Brain microvascular endothelial cell (primary cell): ENCODE measurements around the gene DDX27.

ENCODE experiments used
- DNase-seq: peaks from one replicate; pipeline ENCODE4 v3.0.0-alpha.2; 2020
- H3K27ac ChIP-seq: fragments of 250-450 bp; sonication (Bioruptor Pico); 2 replicates; pipeline ENCODE4 v1.5.1; 2020; ENCODE audit warnings: mild to moderate bottlenecking, moderate library complexity
- H3K27me3 ChIP-seq: fragments of 250-450 bp; sonication (Bioruptor Pico); replicated peaks from 2 replicates; pipeline ENCODE4 v1.5.1; 2020; ENCODE audit warnings: mild to moderate bottlenecking
- H3K36me3 ChIP-seq: fragments of 250-450 bp; sonication (Bioruptor Pico); replicated peaks from 2 replicates; pipeline ENCODE4 v1.5.1; 2020; ENCODE audit warnings: mild to moderate bottlenecking
- H3K4me3 ChIP-seq: 2 replicates; pipeline ENCODE4 v1.5.1; 2011; ENCODE audit warnings: low read depth, mild to moderate bottlenecking, control low read depth, low read length, moderate library complexity
- in situ Hi-C: cut with HindIII; loops from 2 replicates; pipeline ENCODE4 v1.10.0; 2017; ENCODE audit warnings: low sequenced_read_pairs, low pct_ligation_motif_present
- TF ChIP-seq, protein P1 (sequence below): IDR thresholded peaks from 2 replicates; pipeline ENCODE4 v1.5.1; 2011; ENCODE audit warnings: low read depth, mild to moderate bottlenecking, moderate library complexity, low read length, control low read depth, inconsistent platforms; ENCODE audit errors: missing control alignments

The DDX27 gene

GRCh38 chr20:49199729-49200293, 19.4 kb upstream of the DDX27 start:
- no peak for DNase-seq
- in situ Hi-C loops = no loop called here
- Histone ChIP-seq H3K4me3 (no peak overlapping the region), H3K27ac (no peak overlapping the region), H3K36me3 (no peaks in the 10 kb centered on the region), H3K27me3 (no peaks in the 10 kb centered on the region)
- TF ChIP-seq, protein P1, sequence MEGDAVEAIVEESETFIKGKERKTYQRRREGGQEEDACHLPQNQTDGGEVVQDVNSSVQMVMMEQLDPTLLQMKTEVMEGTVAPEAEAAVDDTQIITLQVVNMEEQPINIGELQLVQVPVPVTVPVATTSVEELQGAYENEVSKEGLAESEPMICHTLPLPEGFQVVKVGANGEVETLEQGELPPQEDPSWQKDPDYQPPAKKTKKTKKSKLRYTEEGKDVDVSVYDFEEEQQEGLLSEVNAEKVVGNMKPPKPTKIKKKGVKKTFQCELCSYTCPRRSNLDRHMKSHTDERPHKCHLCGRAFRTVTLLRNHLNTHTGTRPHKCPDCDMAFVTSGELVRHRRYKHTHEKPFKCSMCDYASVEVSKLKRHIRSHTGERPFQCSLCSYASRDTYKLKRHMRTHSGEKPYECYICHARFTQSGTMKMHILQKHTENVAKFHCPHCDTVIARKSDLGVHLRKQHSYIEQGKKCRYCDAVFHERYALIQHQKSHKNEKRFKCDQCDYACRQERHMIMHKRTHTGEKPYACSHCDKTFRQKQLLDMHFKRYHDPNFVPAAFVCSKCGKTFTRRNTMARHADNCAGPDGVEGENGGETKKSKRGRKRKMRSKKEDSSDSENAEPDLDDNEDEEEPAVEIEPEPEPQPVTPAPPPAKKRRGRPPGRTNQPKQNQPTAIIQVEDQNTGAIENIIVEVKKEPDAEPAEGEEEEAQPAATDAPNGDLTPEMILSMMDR = no peak

DNA sequence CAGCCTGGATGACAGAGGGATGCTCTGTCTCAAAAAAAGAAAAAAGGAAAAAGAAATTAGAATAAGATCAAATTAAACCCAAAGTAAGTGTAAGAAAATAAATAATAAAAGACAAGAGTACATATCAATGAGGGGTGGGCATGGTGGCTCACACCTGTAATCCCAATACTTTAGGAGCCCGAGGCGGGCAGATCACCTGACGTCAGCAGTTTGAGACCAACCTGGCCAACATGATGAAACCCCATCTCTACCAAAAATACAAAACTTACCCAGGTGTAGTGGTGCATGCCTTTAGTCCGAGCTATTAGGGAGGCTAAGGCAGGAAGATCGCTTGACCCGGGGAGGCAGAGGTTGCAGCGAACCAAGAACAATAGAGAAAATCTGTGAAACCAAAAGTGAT, 16.2 kb upstream of the DDX27 start:
- no peak overlapping the region for H3K27ac ChIP-seq
- TF ChIP-seq, protein P1 = no peak
- no peaks in the 10 kb centered on the region for H3K27me3 ChIP-seq
- no peak for DNase-seq
- in situ Hi-C loops = no loop called here
- no peak overlapping the region for H3K4me3 ChIP-seq
- no peaks in the 10 kb centered on the region for H3K36me3 ChIP-seq

GRCh38 chr20:49203746-49204145, 15.5 kb upstream of the DDX27 start:
- TF ChIP-seq, protein P1 = no peak
- Histone ChIP-seq H3K36me3 (no peaks in the 10 kb centered on the region), H3K27me3 (no peaks in the 10 kb centered on the region), H3K4me3 (no peak overlapping the region), H3K27ac (no peak overlapping the region)
- in situ Hi-C loops = no loop called here
- no peak for DNase-seq

- DNase-seq = no peak
- no peaks in the 10 kb centered on the region for H3K36me3 ChIP-seq
- no peak overlapping the region for H3K27ac ChIP-seq
- no peaks in the 10 kb centered on the region for H3K27me3 ChIP-seq
- TF ChIP-seq, protein P1 = peak; percentile 32
- in situ Hi-C loops = no loop called here
- no peak overlapping the region for H3K4me3 ChIP-seq
These were observed 12.1 kb upstream of the DDX27 start for GRCh38 chr20:49207076-49207475.

DNA sequence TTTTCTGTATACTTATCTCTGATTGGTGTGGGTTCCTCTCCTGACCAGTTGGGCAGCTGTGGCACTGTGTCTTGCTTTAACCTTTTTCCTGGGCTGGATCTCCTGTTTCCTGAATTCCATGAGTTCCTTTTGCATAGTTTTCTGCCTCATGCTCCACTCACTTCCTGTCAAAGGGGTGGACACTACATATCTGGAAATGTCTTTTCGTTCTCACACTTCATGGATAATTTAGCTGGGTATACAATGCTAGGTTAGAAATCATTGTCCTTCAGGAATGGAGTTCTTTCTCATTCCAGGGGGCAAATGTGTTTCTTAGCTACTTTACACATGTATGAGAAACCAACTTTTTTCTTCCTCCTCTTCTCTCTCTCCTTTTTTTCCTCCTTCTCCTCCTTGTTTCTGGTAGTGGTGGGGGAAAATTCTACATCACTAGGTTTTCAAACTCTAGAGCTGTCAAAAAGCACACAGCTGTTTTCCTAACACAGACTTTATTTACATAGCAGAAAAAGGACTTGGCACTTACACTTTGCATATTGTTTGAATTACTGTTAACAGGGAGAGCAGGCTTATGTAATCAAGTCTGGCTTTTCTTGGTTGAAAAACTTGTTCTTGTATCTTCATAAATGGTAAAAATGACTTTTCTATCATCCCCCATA, 9.0 kb upstream of the DDX27 start:
- DNase-seq = no peak
- in situ Hi-C loops = no loop called here
- H3K36me3 ChIP-seq = no peaks in the 10 kb centered on the region

More for the DNA sequence above, 9.0 kb upstream of the DDX27 start:
- H3K27me3 ChIP-seq = no peaks in the 10 kb centered on the region
- no peak overlapping the region for H3K4me3 ChIP-seq
- TF ChIP-seq, protein P1 = no peak
- no peak overlapping the region for H3K27ac ChIP-seq
